Activated gamma-delta T cell (primary cell): ENCODE results near the gene WDR5B.
"Not testable (repeated sequence)": the region's sequence is repeated elsewhere in the genome, so short reads cannot be mapped to it uniquely, and the experiment has no call there.

Experiments
- DNase-seq: peaks from one replicate; lab custom pipeline; 2025; lab: John Stamatoyannopoulos, UW

WDR5B gene

GRCh38 chr3:122365582-122366378 is 50.1 kb downstream of the WDR5B start:
- not testable (repeated sequence) for DNase-seq

- DNase-seq, result no peak
These were observed 50.8 kb downstream of the WDR5B start for GRCh38 chr3:122365073-122365472.

GRCh38 chr3:122364490-122364889 is 51.4 kb downstream of the WDR5B start:
- DNase-seq, result no peak
